ENCODE results near the gene RTTN.

DNA sequence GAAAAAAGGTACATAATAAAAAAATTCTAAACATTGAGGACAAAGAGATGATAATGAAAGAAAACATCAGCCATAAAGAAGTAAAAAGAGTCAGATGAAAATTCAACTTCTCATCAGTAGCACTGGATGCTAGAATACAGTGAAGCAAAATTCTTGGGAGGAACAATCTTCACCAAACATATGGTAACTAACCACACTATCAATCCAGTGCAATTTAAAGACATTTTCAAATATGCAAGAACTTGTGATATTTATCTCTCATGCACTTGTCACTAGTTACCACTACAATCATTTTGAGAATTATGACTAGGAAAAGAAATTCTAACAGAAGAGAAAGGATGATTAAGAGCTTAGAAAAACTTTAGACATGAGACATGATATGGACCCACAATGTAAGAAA is 127.4 kb downstream of the RTTN start:
- TF ChIP-seq, protein P1, sequence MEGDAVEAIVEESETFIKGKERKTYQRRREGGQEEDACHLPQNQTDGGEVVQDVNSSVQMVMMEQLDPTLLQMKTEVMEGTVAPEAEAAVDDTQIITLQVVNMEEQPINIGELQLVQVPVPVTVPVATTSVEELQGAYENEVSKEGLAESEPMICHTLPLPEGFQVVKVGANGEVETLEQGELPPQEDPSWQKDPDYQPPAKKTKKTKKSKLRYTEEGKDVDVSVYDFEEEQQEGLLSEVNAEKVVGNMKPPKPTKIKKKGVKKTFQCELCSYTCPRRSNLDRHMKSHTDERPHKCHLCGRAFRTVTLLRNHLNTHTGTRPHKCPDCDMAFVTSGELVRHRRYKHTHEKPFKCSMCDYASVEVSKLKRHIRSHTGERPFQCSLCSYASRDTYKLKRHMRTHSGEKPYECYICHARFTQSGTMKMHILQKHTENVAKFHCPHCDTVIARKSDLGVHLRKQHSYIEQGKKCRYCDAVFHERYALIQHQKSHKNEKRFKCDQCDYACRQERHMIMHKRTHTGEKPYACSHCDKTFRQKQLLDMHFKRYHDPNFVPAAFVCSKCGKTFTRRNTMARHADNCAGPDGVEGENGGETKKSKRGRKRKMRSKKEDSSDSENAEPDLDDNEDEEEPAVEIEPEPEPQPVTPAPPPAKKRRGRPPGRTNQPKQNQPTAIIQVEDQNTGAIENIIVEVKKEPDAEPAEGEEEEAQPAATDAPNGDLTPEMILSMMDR (IDR thresholded peaks at IDR 0.05), result no peak
- no peak for TF ChIP-seq POLR2A (IDR thresholded peaks at IDR 0.05)
- TF ChIP-seq POLR2AphosphoS5 (IDR thresholded peaks at IDR 0.05), result no peak

Measured in gastroesophageal sphincter (tissue), 3 donors.